ENCODE results near the gene GABARAP. TPM values are rescaled to one million over a fixed set of nuclear protein-coding genes. Genes with fewer than 3 reads are reported as not detected.
A peak's percentile ranks its signal among the peaks of the same experiment; 100 is the strongest.

The GABARAP gene
- total and polyA plus RNA-seq, 2 experiments from 2014 or later: 355 to 847 TPM

DNA sequence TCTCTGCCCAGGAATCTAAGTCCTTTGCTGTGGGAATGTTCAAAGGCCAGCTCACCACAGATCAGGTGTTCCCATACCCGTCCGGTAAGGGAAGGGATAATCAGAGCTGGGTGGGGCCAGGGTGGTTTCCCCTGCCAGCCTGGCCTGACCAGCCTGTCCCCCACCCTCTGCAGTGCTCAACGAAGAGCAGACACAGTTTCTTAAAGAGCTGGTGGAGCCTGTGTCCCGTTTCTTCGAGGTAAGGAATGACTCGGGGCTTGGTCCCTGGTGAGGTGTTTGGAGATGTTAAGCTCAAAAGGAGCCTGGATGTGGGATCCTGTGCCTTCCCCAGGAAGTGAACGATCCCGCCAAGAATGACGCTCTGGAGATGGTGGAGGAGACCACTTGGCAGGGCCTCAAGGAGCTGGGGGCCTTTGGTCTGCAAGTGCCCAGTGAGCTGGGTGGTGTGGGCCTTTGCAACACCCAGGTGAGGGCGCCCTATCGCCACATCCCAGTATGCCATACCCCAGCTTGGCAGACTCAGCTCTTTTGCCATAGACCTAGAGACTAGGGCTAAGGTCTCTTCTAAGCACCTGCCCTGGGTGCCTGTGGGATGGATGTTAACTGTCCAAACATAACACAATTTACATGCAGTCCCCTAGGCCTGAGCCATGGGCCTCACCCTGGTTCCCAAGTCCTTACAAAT is 21.5 kb downstream of the GABARAP start:
- Histone ChIP-seq H3K9ac (peak overlapping the region; percentile 91), H2AFZ (no peak overlapping the region), H3F3A (ENCODE audit: insufficient read depth) (peaks cover 29% of the 10 kb centered on the region; the same call in 1 of the 2 replicates), H3K36me3 (ENCODE audit: low read depth) (peaks cover 21% of the 10 kb centered on the region; the same call in 1 of the 2 replicates), H3K4me1 (ENCODE audit: insufficient read depth) (peaks cover 24% of the 10 kb centered on the region), H3K9me3 (ENCODE audit: low read depth) (no peaks in the 10 kb centered on the region), H3K27me3 (replicated peaks; ENCODE audit: insufficient read depth) (no peaks in the 10 kb centered on the region), H3K27ac (peak overlapping the region; percentile 86), H4K20me1 (ENCODE audit: insufficient read depth) (no peaks in the 10 kb centered on the region), H3K4me2 (ENCODE audit: unreplicated experiment) (peak overlapping the region; percentile 91), H3K9me2 (ENCODE audit: insufficient read depth) (no peaks in the 10 kb centered on the region), H3K79me2 (ENCODE audit: insufficient read depth) (peaks cover 49% of the 10 kb centered on the region), H3K4me3 (peak overlapping the region; percentile 81)
- DNase-seq: peak; percentile 80
- in situ Hi-C loops (cut with MboI): no loop called here
- TF ChIP-seq EZH2 (IDR thresholded peaks at IDR 0.05; ENCODE audit: insufficient read depth, poor library complexity, severe bottlenecking) (no peak), EZH2phosphoT487 (IDR thresholded peaks at IDR 0.05; ENCODE audit: insufficient read depth, low read depth) (no peak)
- 10 to 21% methylated on average over 11 of the region's 11 CpGs for WGBS, 2 experiments (ENCODE audit: low coverage in 1 of 2, low lambda C conversion rate in 2 of 2, missing lambda C conversion rate in 2 of 2)

DNA sequence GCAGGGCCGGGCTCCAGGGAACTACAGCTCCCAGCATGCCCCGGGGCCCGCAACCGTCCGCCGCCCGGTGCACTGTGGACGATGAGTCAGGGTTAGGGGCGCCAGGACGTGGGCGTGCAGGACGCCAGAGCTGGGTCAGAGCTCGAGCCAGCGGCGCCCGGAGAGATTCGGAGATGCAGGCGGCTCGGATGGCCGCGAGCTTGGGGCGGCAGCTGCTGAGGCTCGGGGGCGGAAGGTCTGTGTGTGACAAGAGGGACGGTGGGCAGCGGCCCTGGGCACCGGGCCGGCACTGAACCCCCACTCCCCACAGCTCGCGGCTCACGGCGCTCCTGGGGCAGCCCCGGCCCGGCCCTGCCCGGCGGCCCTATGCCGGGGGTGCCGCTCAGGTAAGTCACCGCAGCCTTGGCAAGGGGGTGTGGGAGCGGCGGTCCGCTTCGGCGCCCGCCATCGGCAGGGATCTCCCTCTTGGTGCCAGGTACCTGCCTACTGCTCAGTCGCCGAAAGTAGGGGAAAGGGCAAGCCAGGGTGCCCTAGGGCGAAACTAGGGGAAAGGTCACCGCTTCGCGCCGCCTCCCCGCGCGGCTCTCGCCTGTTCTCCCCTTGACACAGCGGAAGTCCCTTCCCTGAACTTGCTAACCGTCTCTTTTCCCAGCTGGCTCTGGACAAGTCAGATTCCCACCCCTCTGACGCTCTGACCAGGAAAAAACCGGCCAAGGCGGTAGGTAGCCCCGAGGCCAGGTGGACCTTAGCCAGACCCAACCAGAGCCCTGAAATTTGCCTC is 22.2 kb downstream of the GABARAP start, which contains the start of the genes ACADVL and DLG4:
Gene ACADVL (plus strand): TSS at position 127 of the 781 bp plus-strand sequence. CDS start 47 bp downstream, at position 174.
Gene DLG4 (minus strand): TSS at position 25 of the 781 bp plus-strand sequence.
- peak within 1 kb of the TSS; percentile 86 for H3K27ac ChIP-seq
- in situ Hi-C loops (cut with MboI): no loop called here
- H2AFZ ChIP-seq: peak within 1 kb of the TSS; percentile 74
- H3K4me1 ChIP-seq (ENCODE audit: insufficient read depth): peaks cover 29% of the 10 kb centered on the region
- no peaks in the 10 kb centered on the region for H3K27me3 ChIP-seq (replicated peaks; ENCODE audit: insufficient read depth)
- H3K9ac ChIP-seq: peak within 1 kb of the TSS; percentile 91
- peaks cover 53% of the 10 kb centered on the region for H3K79me2 ChIP-seq (ENCODE audit: insufficient read depth)
- no peaks in the 10 kb centered on the region for H4K20me1 ChIP-seq (ENCODE audit: insufficient read depth)
- TF ChIP-seq EZH2phosphoT487 (IDR thresholded peaks at IDR 0.05; ENCODE audit: insufficient read depth, low read depth) (no peak), EZH2 (IDR thresholded peaks at IDR 0.05; ENCODE audit: insufficient read depth, poor library complexity, severe bottlenecking) (no peak)
- peaks cover 15% of the 10 kb centered on the region; the same call in 1 of the 2 replicates for H3K36me3 ChIP-seq (ENCODE audit: low read depth)
- H3K9me3 ChIP-seq (ENCODE audit: low read depth): no peaks in the 10 kb centered on the region
- DNase-seq: peak; percentile 98
- 1 to 2% methylated on average over 57 to 60 of the region's 63 CpGs for WGBS, 2 experiments (ENCODE audit: low coverage in 1 of 2, low lambda C conversion rate in 2 of 2, missing lambda C conversion rate in 2 of 2)
- peaks cover 26% of the 10 kb centered on the region for H3F3A ChIP-seq (ENCODE audit: insufficient read depth)
- H3K4me2 ChIP-seq (ENCODE audit: unreplicated experiment): peak within 1 kb of the TSS; percentile 91
- H3K9me2 ChIP-seq (ENCODE audit: insufficient read depth): no peaks in the 10 kb centered on the region
- H3K4me3 ChIP-seq: peak within 1 kb of the TSS; percentile 81

DNA sequence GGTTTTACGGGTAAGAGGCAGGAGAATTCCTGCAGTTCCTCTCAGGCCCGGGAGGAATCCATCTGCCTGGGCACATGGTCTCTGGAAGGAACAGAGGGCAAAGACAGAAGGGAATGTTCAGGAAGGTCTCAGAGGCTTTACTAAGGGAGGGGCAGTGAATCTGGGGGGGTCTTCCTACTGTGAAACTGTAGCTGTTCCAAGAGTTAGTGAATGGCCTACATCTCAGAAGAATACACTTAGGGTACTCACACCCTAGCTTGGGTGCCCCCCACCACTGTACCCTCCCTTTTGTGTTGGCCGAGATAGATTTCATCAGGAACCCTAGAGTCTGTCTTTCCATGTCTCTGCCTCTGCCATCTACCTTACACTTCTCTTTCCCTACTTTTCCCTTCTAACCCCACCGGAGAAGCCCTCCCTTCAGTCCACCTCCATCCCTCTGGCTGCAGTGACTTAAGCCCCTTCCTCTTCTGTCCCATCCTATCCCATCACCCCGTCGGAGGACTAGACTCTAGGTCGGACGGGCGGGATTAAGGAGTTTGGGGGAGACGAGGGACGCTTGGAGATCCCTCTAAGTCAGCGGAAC is 22.9 kb downstream of the GABARAP start:
- 17 to 22% methylated on average over 12 of the region's 12 CpGs for WGBS, 2 experiments (ENCODE audit: low coverage in 1 of 2, low lambda C conversion rate in 2 of 2, missing lambda C conversion rate in 2 of 2)
- peak overlapping the region; percentile 91 for H3K9ac ChIP-seq
- DNase-seq: no peak
- H3K27me3 ChIP-seq (replicated peaks; ENCODE audit: insufficient read depth): no peaks in the 10 kb centered on the region
- peaks cover 53% of the 10 kb centered on the region for H3K79me2 ChIP-seq (ENCODE audit: insufficient read depth)
- H3K9me3 ChIP-seq (ENCODE audit: low read depth): no peaks in the 10 kb centered on the region
- peak overlapping the region; percentile 86 for H3K27ac ChIP-seq
- in situ Hi-C loops (cut with MboI): no loop called here
- H3K36me3 ChIP-seq (ENCODE audit: low read depth): peaks cover 15% of the 10 kb centered on the region; the same call in 1 of the 2 replicates
- no peaks in the 10 kb centered on the region for H4K20me1 ChIP-seq (ENCODE audit: insufficient read depth)
- peaks cover 29% of the 10 kb centered on the region for H3K4me1 ChIP-seq (ENCODE audit: insufficient read depth)
- H3K4me2 ChIP-seq (ENCODE audit: unreplicated experiment): peak overlapping the region; percentile 91
- peaks cover 22% of the 10 kb centered on the region for H3F3A ChIP-seq (ENCODE audit: insufficient read depth)
- peak overlapping the region; percentile 74 for H2AFZ ChIP-seq
- TF ChIP-seq EZH2phosphoT487 (IDR thresholded peaks at IDR 0.05; ENCODE audit: insufficient read depth, low read depth) (no peak), EZH2 (IDR thresholded peaks at IDR 0.05; ENCODE audit: insufficient read depth, poor library complexity, severe bottlenecking) (no peak)
- H3K9me2 ChIP-seq (ENCODE audit: insufficient read depth): no peaks in the 10 kb centered on the region
- peak overlapping the region; percentile 81 for H3K4me3 ChIP-seq

DNA sequence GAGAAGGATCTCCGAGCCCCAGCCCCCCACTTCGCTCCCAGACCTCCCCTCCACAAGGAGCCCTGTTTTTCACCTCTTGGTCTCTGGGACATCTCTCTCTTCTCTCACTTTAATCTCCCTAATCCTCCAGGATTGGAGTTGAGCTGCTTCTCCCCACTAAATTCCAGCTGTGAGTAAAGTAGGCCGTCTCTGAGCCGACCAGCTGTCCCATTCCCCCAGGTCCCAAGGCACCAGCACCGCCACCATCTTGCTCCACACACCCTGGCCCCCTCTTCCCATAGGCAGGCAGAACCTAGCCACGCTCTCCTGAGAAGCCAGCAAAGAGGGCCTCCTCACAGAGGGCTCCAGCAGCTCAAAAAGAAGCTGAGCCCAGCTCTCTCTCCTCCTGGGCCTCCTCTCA is 23.5 kb downstream of the GABARAP start:
- Histone ChIP-seq H3K4me2 (ENCODE audit: unreplicated experiment) (no peak overlapping the region), H3F3A (ENCODE audit: insufficient read depth) (peaks cover 22% of the 10 kb centered on the region), H3K36me3 (ENCODE audit: low read depth) (peaks cover 14% of the 10 kb centered on the region; the same call in 1 of the 2 replicates), H3K9me2 (ENCODE audit: insufficient read depth) (no peaks in the 10 kb centered on the region), H3K79me2 (ENCODE audit: insufficient read depth) (peaks cover 58% of the 10 kb centered on the region), H2AFZ (0 out of 2 replicates have a peak overlapping the region, but pooled peaks have one; percentile 74), H3K27ac (peak overlapping the region; percentile 86; the same call in 1 of the 2 replicates), H3K9ac (no peak overlapping the region), H3K4me3 (no peak overlapping the region), H4K20me1 (ENCODE audit: insufficient read depth) (no peaks in the 10 kb centered on the region), H3K4me1 (ENCODE audit: insufficient read depth) (peaks cover 34% of the 10 kb centered on the region), H3K9me3 (ENCODE audit: low read depth) (no peaks in the 10 kb centered on the region), H3K27me3 (replicated peaks; ENCODE audit: insufficient read depth) (no peaks in the 10 kb centered on the region)
- in situ Hi-C loops (cut with MboI): no loop called here
- no peak for DNase-seq
- 55 to 72% methylated on average over 4 to 6 of the region's 6 CpGs for WGBS, 2 experiments (ENCODE audit: low coverage in 1 of 2, low lambda C conversion rate in 2 of 2, missing lambda C conversion rate in 2 of 2)
- TF ChIP-seq EZH2 (IDR thresholded peaks at IDR 0.05; ENCODE audit: insufficient read depth, poor library complexity, severe bottlenecking) (no peak), EZH2phosphoT487 (IDR thresholded peaks at IDR 0.05; ENCODE audit: insufficient read depth, low read depth) (no peak)
